ENCODE measurements around the gene IFNA17.
"Not testable (repeated sequence)": the region's sequence is repeated elsewhere in the genome, so short reads cannot be mapped to it uniquely, and the experiment has no call there.

The IFNA17 gene

GRCh38 chr9:21228122-21228521 lies at the start of gene IFNA17:
Gene IFNA17, minus strand, starts transcription at chr9:21228222. Its CDS starts 49 bp downstream, at chr9:21228173.
- no peak for DNase-seq (ENCODE audit: low spot score)

- no peak for DNase-seq (ENCODE audit: low spot score)
Measured at GRCh38 chr9:21268347-21268657, 40.3 kb upstream of the IFNA17 start.

GRCh38 chr9:21267485-21268346 lies 39.7 kb upstream of the IFNA17 start:
- DNase-seq (ENCODE audit: low spot score): no peak

GRCh38 chr9:21266733-21267484 lies 38.9 kb upstream of the IFNA17 start:
- no peak for DNase-seq (ENCODE audit: low spot score)

GRCh38 chr9:21265421-21266189 lies 37.6 kb upstream of the IFNA17 start:
- DNase-seq (ENCODE audit: low spot score): no peak

- no peak for DNase-seq (ENCODE audit: low spot score)
Measured at GRCh38 chr9:21255538-21256212, 27.7 kb upstream of the IFNA17 start.

- no peak for DNase-seq (ENCODE audit: low spot score)
Measured at GRCh38 chr9:21252721-21253547, 24.9 kb upstream of the IFNA17 start.

- DNase-seq (ENCODE audit: low spot score): no peak
Measured at GRCh38 chr9:21251638-21252037, 23.6 kb upstream of the IFNA17 start.

GRCh38 chr9:21251190-21251589 lies 23.2 kb upstream of the IFNA17 start:
- DNase-seq (ENCODE audit: low spot score): no peak

- no peak for DNase-seq (ENCODE audit: low spot score)
Measured at GRCh38 chr9:21244836-21245235, 16.8 kb upstream of the IFNA17 start.

- DNase-seq (ENCODE audit: low spot score): no peak
Measured at GRCh38 chr9:21239911-21240310, 11.9 kb upstream of the IFNA17 start, which contains the start of gene IFNA14. Gene IFNA14, minus strand, starts transcription at chr9:21240005. Its CDS starts 70 bp downstream, at chr9:21239935.

- DNase-seq (ENCODE audit: low spot score): not testable (repeated sequence)
Measured at GRCh38 chr9:21236360-21236714, 8.3 kb upstream of the IFNA17 start.

- DNase-seq (ENCODE audit: low spot score): not testable (repeated sequence)
Measured at GRCh38 chr9:21235468-21236359, 7.7 kb upstream of the IFNA17 start.

- DNase-seq (ENCODE audit: low spot score): no peak
Measured at GRCh38 chr9:21234153-21234687, 6.2 kb upstream of the IFNA17 start.

GRCh38 chr9:21233258-21233657 lies 5.2 kb upstream of the IFNA17 start:
- no peak for DNase-seq (ENCODE audit: low spot score)

GRCh38 chr9:21217211-21217610 lies 10.8 kb downstream of the IFNA17 start, which contains the start of gene IFNA16:
Gene IFNA16, minus strand, starts transcription at chr9:21217311. Its CDS starts 6 bp downstream, at chr9:21217305.
- DNase-seq (ENCODE audit: low spot score): not testable (repeated sequence)

GRCh38 chr9:21213411-21214326 lies 14.4 kb downstream of the IFNA17 start:
- not testable (repeated sequence) for DNase-seq (ENCODE audit: low spot score)

- DNase-seq (ENCODE audit: low spot score): not testable (repeated sequence)
Measured at GRCh38 chr9:21212160-21212559, 15.9 kb downstream of the IFNA17 start.
